Daoy (cell line): Measurements from ENCODE around the gene COL16A1. TPM values are rescaled to one million over a fixed set of nuclear protein-coding genes. Genes with fewer than 3 reads are reported as not detected.

Source experiments
- DNase-seq: peaks from one replicate; pipeline ENCODE4 v3.0.0-alpha.2; 2015; ENCODE audit warnings: low read depth
- total RNA-seq: library from RNA; depleted of rRNA; stranded (reverse); fragments of >200 nt; shearing (Covaris generic); gene quantifications from 2 replicates; pipeline ENCODE4 v1.2.3, GENCODE V29; 2014

COL16A1 gene
- total RNA-seq, 1 experiment from 2014 or later: 28.7 TPM

DNA sequence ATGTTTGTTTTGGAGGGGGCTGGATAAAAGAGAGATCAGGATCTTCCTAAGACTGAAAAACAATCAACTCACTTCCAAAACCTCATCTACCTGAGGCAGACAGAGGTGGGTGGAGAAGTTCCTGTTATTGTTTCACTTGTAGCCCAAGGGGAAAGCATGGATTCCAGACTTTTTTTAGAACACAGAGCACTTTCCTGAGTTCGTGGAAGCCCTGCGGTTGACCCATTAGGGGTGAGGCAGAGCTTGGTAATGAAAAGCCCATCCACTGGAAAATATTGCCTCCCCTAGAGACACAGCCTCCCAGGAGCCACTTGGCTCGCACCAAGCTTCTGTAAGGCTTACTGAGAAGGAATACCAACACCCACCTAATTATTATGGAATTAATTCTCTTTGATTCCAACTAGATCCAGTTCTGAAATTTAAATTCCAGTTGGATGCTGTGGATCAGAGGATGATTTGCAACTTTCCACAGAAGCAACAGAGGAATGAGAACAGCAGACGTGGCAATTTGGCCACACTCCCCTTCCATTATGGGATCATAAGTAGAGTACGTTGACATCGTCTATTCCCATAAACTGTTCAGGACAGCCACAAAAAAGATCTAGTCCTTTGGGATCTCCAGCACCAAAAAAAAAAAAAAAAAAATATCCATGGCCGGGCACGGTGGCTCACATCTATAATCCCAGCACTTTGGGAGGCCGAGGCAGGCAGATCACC is 55.0 kb downstream of the COL16A1 start:
- DNase-seq: no peak

DNA sequence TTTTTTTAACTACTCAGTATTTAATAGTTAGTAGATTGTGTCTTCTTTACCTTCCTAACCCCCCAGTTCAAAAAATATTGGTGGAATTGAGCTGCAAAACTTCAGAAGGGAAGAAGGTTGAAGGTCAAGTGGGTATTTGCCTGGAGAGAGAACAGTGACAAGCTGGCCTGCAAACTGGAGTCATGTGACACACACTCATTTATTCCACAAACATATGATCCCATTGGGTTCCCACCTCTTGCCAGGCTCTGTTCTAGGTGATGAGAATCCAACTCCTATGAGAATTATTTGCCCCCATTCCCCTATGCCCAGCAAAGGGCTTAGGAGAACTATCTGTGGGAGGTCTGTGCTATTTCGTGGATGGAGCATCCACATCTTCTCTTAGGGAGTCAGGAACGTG is 55.6 kb downstream of the COL16A1 start:
- DNase-seq: no peak

DNA sequence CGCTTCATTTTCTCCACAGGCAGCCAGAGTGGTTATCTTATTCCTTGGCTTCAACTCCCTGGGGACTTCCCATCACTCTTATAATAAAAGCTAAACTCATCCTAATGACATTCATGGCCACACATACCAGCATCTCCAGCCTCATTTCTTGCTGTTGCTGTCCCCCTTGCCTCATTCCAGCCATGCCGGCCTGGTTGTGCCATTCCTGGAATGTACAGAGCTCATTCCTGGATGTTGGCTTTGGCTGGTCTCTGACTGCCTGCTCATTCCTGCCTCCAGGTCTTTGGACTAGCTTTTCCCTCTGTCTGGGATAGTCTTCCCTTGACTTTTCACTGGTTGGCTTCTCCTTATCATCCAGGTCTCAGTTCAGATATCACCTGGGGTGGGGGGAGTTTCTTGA is 56.7 kb downstream of the COL16A1 start:
- no peak for DNase-seq

DNA sequence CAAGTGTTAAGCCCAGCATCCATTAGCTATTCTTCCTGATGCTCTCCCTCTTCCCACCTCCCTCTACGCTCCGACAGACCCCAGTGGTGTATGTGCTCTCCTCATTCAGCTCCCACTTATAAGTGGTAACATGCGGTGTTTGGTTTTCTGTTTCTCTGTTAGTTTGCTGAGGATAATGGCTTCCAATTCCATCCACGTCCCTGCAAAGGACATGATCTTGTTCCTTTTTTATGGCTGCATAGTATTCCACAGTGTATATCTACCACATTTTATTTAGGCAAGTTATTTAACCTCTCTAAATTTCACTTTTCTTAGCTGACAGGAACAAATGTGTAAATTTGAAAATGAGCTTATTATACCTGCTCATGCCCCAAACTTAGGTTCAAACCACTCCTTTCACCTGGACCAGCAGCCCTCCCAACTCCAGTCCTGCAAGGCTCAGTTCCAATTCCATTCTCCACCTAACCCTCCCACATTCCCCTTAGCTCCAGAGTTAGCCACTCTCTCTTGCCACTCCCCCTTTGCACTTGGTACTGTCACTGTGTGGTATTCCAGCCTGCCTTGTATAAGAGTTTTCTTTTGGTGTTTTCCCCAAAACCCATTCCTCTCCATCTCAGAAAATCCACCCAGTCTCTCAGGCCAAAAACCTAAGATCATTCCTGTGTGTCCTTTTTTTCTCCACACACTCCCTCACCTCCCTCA is 57.4 kb downstream of the COL16A1 start:
- no peak for DNase-seq

DNA sequence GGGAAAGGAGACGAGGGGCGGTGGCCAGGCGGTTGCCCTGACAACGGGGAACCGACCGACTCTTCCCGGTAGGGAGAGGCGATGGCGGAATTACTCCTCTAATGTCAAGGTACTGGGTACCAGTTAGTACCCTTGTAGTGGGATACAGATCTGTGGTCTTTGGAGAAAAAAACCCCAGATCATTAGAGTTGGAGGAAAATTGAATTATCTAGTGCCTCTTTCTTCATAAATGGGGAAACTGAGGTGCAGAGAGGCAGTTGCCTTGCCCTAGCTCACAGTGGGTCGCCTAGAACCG is 58.6 kb downstream of the COL16A1 start:
- DNase-seq: no peak

DNA sequence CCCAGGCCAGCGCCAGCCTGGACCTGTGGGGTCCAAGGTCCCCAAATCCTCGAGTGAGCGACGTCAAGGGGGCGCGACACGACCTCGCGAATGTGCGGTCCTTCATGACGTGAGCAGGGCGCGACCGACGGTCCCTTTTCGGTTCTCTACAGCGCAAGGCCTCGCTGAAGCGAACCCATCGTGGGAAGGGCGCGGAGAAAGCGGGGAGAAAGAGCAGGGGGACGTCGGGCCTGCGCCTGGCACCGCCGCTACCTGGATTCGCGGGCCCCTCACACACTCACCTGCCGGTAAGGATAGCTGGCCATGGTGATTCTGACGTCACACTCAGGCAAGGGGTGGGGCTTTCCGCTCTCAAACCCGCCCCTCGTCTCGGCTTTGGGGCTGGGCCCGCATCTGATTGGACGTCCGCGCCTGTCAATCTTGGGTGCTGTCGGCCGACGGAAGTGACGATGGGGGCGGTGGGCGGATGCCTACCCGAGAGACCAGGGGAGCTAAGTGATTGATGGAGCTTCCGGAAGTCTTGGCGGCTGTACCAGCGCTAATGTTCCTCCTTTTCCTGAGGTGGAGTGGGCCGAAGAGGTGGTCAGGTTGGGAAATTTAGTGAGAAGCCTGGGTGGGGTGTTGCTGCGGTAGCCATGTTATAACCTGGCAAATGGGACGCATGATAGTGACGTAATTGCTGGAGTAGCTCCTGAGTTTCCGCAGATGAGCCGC is 59.1 kb downstream of the COL16A1 start, which contains the start of gene PEF1:
Gene PEF1 (minus strand): TSS at position 317 of the 714 bp plus-strand sequence. CDS start 12 bp downstream, at position 305.
- peak; percentile 99 for DNase-seq

DNA sequence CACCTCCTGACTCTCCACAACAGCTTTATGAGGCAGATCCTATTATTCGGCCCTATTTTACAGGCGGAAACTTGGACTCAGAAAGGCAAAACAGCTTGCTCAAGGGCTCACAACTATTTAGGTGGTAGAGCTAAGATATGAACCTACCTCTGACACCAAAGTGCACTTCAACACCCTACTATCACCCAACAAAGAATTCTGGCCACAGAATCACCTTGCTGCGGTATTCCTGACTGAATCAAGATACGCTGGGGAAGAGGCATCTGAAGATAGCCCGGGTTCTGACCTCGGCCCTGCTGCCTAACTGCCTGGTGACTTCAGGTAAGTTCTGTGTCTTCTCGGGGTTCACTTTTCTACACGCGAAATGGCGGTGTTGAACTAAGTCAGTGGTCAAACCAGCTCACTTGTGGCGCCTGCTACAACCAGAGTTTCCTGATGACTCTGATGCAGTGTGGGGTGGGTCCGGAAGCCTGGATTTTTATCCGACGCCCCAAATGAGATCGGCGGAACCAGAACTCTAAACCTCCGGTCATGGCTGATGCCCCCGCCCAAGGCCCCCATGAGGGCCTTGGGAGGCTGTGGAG is 59.7 kb downstream of the COL16A1 start:
- DNase-seq: no peak

DNA sequence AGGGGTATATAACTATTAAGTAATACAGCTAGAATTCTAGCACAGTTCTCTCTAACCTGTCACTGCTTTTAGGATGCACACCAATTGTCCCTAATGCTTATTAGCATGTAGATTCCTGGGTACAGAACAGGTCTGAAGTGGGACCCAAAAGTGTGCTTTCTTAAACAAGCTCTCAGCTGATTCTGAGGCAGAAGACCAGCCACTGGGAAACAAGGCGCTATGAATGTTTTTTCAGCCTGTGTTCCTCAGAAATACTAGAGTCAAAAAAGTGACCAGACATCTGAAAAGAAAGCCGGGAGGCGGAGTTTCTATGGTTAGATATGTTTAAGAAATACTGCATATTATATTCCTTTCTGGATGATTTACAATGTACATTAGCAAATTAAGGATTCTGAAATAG is 60.9 kb downstream of the COL16A1 start:
- DNase-seq: no peak

DNA sequence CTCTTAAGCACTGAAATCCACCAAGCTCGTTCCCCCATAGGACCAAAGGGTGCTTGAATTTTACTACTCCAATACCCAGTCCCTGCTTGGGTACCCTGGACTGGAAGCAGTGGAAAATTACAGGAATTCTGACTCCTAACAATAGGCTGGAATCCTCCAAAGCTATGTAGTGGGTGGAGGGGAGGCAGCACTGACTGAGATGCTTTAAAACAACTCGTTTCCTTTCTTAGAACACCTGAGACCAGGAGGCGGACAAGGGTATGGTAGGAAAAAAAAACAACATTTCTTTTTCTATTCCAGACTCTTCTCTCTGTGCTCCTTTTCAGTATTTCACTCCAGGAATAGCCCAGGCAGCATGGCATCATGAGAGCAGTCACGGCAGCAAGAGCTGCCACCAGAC is 61.5 kb downstream of the COL16A1 start:
- no peak for DNase-seq

DNA sequence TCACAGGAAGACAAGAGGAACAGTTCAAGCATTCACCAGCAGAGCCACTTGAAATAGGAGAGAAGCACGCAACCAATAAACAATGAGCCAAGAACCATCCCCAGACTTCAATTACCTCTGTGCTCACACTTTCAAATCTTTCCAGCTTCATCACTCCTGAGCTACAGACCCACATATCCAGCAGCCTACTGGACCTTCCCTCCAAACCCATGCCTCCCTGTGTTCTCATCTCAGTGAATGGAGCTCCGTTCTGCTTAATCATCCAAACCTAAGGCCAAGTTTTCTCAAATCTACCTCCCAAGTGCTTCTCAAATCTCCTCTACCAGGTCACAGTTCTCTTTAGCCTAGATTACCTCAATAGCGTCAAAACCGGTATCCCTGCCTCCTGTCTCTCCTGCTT is 62.9 kb downstream of the COL16A1 start:
- DNase-seq: no peak

DNA sequence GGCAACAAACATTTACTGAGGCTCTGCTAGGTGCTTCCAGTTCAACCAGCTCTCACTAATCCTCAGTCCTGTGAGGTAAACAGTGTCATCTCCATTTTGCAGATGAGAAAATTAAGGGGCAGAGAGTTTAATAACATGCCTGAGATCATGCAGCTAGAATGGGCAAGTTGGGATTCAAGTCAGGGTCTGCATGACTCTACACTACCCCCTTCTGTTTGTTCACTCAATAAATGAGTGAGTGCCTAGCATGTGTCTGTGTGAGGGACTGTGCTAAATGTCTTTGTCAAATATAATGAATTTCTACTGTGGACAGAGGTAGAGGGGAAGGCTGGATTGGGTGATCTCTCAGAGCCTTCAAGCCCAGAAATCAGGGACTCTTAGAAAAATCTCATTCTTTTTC is 63.6 kb downstream of the COL16A1 start:
- DNase-seq: no peak

DNA sequence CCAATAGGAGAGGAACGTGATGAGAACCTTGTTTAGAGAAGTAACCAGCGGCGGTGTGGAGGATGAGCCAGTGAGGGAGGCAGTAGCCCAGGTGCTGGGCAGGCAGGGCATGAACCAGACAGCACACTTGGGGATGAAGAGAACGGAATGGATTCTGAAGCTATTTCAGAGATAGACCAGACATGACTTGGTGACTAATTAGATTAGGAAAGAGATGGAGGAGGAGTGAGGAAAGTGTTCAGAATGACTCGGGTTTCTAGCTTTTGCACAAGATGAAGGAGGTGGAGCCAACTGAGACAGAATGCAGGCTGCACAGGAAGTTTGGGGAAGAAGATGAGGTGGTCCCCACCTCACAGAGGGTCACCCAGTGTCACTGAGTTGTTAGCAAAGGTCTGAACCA is 64.3 kb downstream of the COL16A1 start:
- no peak for DNase-seq

DNA sequence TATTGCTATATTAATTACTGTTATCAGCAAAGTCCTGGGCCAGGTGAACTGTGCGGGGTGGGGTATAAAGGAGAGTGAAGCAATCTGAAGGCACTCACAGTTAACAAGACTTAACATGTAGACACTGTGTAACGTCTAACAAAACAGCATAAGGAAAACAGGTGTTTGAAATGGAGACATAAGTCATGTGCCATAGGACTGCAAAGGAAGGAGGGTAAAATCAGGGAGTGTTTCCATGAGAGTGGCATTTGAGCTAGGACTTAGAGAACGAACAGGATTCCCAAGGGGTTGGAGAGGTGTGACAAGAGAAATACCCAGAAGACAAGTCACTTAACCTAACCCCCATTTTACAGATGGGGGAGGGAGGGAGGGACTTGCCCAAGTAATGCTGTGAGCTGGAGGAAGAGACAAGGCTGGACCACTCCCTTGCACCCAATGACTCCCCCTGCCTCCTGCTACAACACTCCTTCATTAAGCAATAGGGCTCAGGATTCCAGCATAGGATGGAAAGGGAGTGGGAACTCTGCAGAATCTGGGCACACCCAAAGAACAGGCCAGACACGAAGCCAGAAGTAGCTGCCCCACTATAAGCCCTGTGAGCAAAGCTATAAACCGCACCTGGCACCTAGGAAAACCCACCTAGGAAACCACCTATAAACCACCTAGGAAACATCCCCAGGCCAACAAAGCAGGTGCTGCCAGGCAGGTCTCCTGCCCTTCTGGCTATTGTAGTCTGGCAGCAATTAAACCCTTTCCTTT is 65.7 kb downstream of the COL16A1 start:
- DNase-seq: no peak

DNA sequence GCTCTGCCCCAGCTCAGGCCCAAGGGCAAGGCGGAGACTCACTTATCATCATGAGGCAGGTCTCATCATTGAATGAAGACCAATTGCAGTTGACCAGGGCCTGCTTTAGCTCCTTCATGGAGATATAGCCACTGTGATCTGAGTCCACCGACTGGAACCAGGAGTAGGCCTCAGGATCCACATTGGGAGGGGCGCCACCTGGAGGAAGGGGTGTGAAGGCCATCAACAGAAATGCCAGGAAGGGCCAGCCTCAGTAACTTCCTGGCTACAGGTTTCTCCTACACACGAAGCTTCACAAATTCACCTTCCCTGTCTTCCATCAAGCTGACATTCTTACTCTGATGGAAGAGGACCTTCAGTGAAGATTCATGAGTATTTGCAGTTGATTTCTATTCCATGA is 70.7 kb downstream of the COL16A1 start:
- DNase-seq: peak; percentile 35

DNA sequence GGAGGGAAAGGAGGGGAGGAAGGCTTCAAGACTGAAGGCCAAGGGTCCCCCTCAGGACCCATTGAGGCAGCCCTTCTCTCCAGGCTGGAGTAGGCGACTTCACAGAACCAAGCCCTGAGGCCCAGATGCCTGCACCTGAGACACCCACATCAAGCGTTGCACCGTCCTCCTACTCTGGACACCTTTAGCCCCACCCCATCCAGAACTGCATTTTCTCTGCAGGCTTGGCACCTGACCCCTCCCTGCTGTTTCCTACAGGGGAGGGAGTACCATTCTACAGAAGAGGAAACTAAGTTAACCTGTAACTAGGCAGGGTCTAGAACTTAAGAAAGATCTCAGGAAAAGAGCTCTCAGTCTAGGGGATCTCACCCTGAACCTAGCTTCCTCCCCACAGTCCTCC is 71.2 kb downstream of the COL16A1 start:
- no peak for DNase-seq

DNA sequence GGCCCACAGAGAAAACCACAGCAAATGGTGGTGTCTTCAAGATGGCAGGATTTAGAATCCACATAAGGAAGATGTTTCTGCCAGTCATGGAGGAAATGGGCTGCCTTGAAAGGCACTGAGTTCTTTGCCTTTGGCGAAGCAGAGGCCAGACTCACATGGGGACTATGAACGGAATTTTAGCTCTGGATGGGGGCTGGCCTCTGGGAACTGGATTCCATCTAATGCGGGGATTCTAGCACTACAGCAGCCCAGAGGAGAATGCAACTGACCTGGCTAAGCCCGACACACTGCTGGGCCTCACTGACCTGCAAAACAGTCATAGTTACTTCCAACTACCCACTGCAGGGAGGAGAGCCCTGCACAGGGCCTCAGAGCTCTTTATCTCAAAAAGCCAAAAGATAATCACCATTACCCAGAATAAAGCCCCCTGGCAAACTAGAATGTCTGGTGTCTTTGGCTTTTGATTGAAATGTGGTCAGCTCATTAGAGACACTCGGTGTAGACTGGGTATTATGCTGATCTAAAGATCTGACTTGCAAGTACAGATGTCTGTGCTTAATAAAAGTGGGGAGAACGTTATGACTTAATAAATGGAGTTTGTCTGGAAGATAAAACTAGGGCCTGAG is 74.8 kb downstream of the COL16A1 start:
- DNase-seq: no peak

DNA sequence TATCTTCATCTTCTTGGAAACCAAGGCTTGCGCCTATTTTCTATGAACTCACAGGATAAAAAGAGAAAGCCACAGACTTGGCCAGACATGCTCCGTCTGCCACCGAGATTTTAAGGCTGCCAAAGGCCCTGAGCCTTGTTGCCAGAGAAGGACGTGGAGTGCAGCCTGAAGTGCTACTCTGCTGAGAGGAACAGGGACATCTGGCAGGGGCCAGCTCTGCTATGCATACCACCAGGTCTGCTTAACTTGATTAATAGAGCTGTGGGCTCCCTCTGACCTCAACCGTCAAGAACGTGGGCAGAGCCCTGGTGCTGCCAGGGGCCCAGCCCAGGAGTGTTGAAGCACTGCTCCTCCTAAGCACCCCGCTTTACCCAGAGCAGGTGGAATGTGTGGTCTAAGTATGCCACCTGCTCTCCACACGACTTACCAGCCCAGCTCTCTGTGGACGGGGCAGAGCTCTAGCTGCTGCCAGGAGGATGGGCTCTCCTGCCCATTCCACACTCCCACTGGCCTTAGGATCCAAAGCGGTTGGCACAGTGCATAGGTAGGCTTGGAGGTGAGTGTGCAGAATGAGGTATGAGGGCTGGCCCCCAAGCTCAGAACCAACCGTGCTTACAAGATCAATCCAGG is 75.8 kb downstream of the COL16A1 start:
- DNase-seq: no peak

DNA sequence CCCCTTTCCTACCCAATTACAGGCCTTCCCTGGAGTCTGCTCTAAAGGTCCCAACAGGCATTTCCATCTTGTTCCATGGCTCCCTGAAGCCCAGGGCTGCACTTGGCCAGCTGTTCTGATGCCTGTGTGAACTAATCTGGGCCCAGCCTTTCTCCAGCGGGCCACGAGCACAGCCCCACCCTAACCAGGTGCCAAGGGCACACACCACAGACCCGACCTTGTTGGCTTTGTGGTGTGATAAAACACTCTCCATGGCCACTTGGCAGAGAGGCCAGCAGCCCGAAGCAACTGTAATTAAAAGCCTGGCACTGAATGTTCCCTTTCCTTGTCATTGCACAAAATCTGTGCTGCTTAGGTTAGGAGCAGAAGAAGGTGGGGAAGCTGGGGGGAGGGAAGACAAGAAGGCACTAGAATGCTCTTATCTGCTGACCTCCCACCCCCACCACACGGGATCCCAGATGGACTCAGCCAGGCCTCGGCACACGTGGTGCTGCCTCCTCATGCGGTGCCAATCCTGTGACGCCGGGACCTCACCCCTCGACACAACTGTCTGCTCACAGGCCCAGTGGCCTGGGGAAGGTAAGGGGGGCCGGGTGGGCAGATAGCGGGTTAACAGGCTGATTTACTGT is 76.4 kb downstream of the COL16A1 start:
- DNase-seq: no peak

DNA sequence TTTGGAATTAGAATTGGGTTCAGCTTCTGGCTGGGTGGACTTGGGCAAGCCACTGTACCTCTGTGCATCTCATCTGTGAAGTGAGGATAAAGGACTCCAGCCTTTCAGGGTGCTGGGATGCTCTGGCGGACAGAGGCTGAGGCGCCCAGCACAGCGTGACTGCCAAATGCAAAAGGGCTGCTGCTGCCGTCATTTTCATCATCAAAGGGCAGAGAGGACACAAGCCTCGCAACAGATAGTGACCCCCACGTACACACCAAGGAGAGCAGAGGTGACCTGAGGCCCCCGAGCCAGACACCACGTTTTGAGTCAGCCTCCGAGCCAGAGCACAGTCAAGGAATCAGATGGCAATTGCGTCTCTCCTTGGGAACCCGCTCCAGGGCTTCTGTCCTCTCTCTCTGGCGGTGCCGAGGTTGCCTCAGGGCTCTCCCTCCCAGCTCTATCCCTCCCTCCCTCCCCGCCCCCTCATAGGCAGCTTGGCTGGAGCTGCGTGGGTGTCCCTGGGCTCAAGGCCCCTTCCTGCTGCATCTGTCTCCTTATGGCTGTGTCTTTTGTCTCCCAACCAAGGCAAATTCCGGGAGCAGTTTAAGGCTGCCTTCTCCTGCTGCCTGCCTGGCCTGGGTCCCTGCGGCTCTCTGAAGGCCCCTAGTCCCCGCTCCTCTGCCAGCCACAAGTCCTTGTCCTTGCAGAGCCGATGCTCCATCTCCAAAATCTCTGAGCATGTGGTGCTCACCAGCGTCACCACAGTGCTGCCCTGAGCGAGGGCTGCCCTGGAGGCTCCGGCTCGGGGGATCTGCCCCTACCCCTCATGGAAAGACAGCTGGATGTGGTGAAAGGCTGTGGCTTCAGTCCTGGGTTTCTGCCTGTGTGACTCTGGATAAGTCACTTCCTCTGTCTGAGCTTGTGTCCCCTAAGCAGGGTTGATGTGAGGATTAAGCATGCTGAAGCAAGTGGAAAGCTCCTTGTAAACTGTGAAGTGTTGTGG is 77.3 kb downstream of the COL16A1 start:
- DNase-seq: peak; percentile 34
